Astrocyte of the cerebellum (primary cell): Measurements from ENCODE around the gene ARHGAP23.

ENCODE experiments used
- DNase-seq: peaks from one replicate; pipeline ENCODE4 v3.0.0-alpha.2; 2011; ENCODE audit warnings: low read depth
- H3K4me3 ChIP-seq: 2 replicates; pipeline ENCODE4 v1.5.1; 2011; ENCODE audit warnings: mild to moderate bottlenecking, low read depth, low read length, moderate library complexity
- in situ Hi-C: cut with HindIII; loops from 2 replicates; pipeline ENCODE4 v1.10.0; 2017; ENCODE audit warnings: low sequenced_read_pairs
- TF ChIP-seq, protein P1 (sequence below): IDR thresholded peaks from 2 replicates; pipeline ENCODE4 v1.5.1; 2012; ENCODE audit warnings: low read length, low read depth, moderate library complexity, mild to moderate bottlenecking; ENCODE audit errors: missing control alignments

Gene ARHGAP23

DNA sequence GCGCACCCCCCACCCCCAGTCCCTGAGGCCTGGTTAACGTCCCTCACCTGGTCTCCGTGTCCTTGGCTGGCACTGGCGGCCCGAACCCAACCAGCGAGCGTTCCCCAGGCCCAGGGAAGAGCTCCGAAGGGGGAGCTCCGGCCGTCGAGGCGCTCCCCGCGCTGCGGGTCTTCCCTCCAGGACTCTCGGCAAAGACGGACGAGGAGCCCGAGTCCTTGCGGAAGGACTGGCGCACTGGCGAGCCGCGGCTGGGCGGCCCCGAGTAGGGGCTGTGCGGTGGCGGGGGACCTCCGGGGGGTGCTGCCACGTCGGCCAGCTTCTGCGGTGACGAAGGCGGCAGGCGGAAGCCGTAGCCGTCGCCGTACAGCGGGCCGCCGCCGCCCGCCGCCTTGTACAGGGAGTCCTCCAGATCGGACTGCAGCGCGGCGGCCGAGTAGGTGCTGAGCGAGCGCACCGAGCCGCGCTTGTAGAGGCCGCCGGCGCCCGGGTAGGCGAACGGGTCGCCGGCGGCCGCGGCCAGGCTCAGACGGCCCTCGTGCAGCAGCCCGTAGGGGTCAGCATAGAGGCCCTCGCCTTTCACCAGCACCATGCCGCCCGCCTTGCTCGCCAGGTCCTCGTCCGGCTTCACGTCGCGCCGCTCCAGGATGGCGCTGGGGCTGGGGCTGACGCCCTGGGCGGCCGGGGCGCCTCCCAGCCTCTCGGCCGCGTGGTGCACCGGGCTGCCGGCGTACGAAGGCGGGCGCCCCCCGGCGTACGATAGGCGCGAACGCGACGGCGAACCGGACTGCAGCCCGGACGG, 133.4 kb downstream of the ARHGAP23 start:
- no peak for DNase-seq
- TF ChIP-seq, protein P1, sequence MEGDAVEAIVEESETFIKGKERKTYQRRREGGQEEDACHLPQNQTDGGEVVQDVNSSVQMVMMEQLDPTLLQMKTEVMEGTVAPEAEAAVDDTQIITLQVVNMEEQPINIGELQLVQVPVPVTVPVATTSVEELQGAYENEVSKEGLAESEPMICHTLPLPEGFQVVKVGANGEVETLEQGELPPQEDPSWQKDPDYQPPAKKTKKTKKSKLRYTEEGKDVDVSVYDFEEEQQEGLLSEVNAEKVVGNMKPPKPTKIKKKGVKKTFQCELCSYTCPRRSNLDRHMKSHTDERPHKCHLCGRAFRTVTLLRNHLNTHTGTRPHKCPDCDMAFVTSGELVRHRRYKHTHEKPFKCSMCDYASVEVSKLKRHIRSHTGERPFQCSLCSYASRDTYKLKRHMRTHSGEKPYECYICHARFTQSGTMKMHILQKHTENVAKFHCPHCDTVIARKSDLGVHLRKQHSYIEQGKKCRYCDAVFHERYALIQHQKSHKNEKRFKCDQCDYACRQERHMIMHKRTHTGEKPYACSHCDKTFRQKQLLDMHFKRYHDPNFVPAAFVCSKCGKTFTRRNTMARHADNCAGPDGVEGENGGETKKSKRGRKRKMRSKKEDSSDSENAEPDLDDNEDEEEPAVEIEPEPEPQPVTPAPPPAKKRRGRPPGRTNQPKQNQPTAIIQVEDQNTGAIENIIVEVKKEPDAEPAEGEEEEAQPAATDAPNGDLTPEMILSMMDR, result no peak
- in situ Hi-C loops, result no loop called here
- no peak overlapping the region for H3K4me3 ChIP-seq
